Thyroid gland (tissue), 4 donors: Measurements from ENCODE around the gene CTDNEP1.

Experiments
- POLR2A ChIP-seq, 2 donors: fragments of 450-650 bp; IDR thresholded peaks; one replicate each; pipeline ENCODE4 v1.6.1; 2017; ENCODE audit warnings: antibody characterized with exemption in 2 of 2, mild to moderate bottlenecking in 2 of 2, moderate library complexity in 1 of 2
- TF ChIP-seq, protein P1 (sequence below), 6 experiments: fragments of 200-600 bp in 3 of 6; fragments of 450-650 bp in 3 of 6; sonication (generic) in 3 of 6; IDR thresholded peaks; one replicate each; pipeline ENCODE4 v1.5.1; 2016 to 2019; ENCODE audit warnings: antibody characterized with exemption in 6 of 6, mild to moderate bottlenecking in 2 of 6, inconsistent platforms in 1 of 6, moderate library complexity in 1 of 6

DNA sequence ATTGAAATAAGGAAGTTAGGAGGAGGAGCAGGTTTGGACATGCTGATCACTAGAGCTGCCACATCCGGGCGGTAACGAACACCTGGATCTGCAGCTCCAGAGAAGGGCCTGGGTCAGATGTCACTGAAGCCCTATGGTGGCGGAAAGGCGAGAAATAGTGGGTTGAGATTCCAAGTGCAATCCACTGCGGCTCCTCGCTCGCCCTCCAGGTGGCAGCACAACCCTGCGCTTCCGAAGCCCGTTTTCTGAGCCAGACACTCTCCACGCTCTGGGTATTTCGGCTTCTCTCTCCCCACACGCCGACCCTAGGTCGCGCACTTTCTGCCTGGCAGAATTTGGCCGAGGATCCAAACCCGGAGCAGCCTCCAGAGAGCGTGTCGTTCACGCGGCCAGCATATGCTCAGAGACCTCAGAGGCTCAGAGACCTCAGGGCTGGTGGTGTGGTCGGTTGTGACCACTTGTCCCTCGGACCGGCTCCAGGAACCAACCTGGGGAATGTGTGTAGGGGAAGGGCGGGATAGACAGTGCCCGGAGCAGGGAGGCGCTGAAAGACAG is 29.1 kb upstream of the CTDNEP1 start:
- TF ChIP-seq, protein P1, sequence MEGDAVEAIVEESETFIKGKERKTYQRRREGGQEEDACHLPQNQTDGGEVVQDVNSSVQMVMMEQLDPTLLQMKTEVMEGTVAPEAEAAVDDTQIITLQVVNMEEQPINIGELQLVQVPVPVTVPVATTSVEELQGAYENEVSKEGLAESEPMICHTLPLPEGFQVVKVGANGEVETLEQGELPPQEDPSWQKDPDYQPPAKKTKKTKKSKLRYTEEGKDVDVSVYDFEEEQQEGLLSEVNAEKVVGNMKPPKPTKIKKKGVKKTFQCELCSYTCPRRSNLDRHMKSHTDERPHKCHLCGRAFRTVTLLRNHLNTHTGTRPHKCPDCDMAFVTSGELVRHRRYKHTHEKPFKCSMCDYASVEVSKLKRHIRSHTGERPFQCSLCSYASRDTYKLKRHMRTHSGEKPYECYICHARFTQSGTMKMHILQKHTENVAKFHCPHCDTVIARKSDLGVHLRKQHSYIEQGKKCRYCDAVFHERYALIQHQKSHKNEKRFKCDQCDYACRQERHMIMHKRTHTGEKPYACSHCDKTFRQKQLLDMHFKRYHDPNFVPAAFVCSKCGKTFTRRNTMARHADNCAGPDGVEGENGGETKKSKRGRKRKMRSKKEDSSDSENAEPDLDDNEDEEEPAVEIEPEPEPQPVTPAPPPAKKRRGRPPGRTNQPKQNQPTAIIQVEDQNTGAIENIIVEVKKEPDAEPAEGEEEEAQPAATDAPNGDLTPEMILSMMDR (IDR thresholded peaks at IDR 0.05), result peak; percentile 73 to 99 (median 96)
- no peak for TF ChIP-seq POLR2A (IDR thresholded peaks at IDR 0.05)
